GM20000 (cell line): ENCODE results near the gene STON1.

Experiments used
- DNase-seq: peaks from one replicate; pipeline ENCODE4 v3.0.0; 2012; ENCODE audit warnings: low spot score
- TF ChIP-seq, protein P1 (sequence below): IDR thresholded peaks from 2 replicates; pipeline ENCODE4 v1.5.1; 2012; ENCODE audit warnings: mild to moderate bottlenecking, control low read depth; ENCODE audit errors: extremely low read depth, missing control alignments

Gene STON1

DNA sequence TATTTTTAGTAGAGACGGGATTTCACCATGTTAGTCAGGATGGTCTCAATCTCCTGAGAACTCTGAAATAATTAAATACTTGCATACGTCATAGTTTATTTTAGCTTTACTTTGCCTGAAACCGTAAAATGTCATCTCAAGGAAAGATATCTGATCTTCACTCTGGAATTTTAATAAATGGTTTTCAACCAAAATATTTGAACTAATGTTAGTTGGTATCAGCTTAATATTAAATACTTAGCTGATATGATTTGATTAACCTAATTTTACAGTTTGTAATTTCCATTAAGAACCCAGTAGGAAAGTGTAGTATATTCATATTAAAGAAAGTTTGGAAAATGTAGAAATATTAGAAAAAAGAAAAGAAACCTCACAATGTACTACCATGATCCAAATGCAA lies 41.4 kb upstream of the STON1 start:
- no peak for DNase-seq
- TF ChIP-seq, protein P1, sequence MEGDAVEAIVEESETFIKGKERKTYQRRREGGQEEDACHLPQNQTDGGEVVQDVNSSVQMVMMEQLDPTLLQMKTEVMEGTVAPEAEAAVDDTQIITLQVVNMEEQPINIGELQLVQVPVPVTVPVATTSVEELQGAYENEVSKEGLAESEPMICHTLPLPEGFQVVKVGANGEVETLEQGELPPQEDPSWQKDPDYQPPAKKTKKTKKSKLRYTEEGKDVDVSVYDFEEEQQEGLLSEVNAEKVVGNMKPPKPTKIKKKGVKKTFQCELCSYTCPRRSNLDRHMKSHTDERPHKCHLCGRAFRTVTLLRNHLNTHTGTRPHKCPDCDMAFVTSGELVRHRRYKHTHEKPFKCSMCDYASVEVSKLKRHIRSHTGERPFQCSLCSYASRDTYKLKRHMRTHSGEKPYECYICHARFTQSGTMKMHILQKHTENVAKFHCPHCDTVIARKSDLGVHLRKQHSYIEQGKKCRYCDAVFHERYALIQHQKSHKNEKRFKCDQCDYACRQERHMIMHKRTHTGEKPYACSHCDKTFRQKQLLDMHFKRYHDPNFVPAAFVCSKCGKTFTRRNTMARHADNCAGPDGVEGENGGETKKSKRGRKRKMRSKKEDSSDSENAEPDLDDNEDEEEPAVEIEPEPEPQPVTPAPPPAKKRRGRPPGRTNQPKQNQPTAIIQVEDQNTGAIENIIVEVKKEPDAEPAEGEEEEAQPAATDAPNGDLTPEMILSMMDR, result no peak

DNA sequence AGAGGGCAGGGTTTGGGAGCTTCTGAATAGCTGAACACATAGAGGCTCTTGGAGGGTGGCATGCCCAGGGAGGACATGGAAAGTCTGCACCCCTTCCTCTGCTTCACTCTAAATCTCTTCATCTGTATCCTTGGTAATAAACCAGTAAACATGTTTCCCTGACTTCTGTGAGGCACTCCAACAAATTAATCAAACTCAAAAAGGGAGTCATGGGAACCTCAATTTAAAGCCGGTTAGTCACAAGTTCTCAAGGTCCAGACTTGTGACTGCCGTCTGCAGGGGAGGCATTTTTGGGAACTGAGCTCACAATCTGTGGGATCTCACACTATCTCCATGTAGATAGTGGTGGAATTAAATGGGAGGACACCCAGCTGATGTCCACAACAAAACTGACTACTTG lies 33.1 kb upstream of the STON1 start:
- no peak for DNase-seq
- TF ChIP-seq, protein P1, result no peak

DNA sequence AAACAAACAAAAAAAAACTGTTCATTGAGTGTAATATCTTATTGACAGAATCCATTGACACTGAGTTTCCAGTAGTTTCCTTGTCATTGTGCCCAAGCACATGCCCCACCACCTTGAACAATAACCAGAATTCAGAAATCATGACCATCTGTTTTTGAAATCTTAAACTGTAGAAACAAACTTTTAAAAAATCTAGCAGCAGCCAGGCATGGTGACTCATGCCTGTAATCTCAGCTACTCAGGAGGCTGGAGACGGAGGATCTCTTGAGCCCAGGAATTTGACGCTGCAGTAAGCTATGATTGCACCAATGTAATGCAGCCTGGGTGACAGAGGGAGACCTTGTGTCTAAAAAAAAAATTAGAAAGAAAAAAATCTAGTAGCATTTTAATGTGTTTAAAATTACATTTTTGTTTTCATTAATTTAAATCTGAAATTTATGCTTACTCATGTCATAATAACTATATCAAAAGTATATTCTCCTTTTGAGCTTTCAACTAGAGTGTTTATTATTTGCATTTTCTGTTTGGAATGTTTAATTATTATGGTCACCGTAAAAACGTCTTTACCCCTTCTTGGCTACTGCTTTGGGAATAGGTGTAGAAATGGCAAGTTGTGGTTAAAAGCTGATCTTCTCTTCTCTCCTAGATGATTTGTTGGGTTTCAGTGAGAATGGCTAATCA lies 25.2 kb upstream of the STON1 start:
- TF ChIP-seq, protein P1, result no peak
- DNase-seq, result no peak

DNA sequence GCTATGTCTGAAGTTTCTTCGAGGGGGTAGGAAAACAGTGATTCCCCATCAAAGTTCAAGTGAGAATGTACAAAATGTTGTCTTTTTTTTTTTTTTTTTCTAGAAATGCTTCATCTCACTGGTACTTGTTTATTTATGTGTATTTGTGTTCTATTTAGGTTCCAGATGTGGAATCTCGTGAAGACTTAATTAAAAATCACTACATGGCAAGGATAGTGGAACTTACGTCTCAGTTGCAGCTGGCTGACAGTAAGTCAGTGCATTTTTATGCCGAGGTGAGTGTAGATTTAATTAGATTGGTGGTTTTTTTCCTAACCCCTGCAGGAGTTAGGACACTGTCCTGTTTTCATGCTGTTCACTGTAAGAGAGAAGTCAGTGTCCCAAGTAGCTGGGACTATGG lies 22.8 kb upstream of the STON1 start:
- no peak for DNase-seq
- TF ChIP-seq, protein P1, result no peak

DNA sequence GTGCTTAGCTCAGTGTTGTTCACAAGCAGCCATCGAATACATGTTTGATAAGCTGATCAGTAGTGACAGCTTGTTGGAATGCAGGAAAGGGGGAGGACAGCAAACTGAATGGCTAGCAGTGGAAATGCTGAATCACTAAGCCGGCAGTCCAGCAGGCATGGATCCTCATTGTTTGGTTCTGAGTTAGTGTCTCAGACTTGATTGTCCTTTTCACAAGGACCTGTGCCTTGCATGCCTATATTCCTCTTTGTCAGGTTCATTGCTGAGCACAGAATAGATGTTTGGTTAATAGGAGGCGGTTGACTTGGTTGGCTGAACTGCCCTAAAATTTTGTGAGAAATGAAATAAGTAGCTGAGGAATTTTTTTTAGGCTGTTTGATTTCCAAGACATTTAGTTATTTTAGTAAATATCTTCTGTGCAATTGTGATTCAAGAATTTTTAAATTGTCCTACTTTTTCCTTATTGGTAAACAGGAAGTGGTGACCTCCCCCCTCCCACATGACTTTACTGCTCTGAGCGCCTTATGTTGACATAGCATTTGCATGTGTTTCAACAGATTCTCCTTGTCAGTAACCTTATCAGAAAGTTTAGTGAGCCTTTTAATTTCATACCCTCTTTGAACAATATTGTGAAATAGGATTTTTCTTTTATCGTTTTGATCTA lies 21.4 kb upstream of the STON1 start:
- no peak for DNase-seq
- TF ChIP-seq, protein P1, result no peak

DNA sequence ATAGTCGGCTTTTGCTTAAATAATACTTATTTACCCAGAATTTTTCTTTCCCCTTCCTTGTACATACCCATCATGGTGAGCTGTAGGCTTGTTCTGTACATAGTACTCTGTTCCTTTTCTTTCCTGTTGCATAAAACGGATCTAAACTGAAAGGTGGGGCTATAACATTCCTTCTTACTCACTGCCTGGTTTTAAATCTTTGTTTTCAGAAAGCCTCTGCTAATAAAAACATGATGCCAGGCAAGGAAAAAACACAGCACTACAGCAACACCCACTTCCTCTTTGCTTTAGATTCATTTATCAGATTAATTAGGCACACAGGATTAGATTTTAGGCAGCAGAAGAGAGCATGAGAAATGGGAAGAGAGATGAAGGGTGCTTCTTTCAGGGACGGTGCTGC lies 19.6 kb upstream of the STON1 start:
- DNase-seq, result no peak
- TF ChIP-seq, protein P1, result no peak

DNA sequence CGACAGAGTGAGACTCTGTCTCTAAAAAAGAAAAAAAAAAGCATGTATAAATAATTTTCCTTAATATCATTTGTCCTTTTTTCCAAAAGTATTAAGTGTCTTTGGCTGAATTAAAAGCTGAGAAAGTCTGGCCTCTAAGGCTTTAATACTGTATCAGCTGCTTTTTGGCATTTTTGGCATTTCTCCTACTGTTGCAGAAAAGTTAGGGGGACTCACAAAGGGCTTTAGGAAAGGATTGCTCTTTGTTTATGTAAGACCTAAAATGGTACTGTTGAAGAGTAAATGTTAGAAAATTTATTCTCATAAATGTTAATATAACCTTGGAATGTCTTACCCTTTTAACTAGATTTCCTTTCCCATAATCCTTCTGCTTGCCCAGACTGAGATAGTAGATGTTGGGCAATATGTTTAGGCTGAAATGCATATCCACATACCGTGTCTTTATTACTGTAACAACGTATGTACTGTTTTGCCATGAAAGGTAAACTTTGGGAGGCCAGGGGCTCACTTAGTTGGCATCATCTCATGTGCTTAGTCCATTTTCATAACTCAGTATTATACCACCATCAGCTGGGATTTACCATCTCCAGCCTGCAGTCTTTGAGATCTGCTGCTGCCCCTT lies 18.0 kb upstream of the STON1 start:
- TF ChIP-seq, protein P1, result no peak
- no peak for DNase-seq
